NCI-H2081 treated with DMSO at 0.1 percent for 48 hours (cell line): Measurements from ENCODE around the gene MORN4.
"Not testable (repeated sequence)": the region's sequence is repeated elsewhere in the genome, so short reads cannot be mapped to it uniquely, and the experiment has no call there.

Source experiments
- DNase-seq: peaks from one replicate; lab custom pipeline; 2025; lab: John Stamatoyannopoulos, UW

The MORN4 gene

GRCh38 chr10:97632949-97633884 lies at the start of gene MORN4:
TSS of gene MORN4 (minus strand) at chr10:97633500. CDS start at chr10:97619653, 13,847 bp downstream.
- peak; percentile 35 for DNase-seq

DNA sequence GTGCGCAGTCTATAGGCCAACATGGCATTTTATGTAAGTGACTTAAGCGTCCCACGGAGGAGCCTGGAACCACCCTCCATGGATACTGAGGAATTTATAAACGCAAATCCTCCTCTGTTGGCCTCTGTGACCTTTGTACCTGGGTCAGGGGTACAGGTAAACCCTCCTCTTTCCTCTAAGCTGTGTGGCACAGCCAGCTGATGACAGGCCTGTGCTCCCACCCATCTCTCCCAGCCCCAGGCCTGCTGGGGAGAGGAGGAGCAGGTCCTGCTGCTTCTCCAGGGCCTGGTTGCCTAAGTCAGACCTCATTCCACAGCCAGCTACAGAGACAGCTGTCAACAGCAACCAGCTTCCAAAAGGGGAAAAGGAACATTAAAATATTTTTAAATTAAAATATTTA lies 48.7 kb upstream of the MORN4 start:
- DNase-seq: no peak

GRCh38 chr10:97679594-97679993 lies 46.3 kb upstream of the MORN4 start:
- DNase-seq: no peak

- DNase-seq: no peak
These were observed 43.7 kb upstream of the MORN4 start for GRCh38 chr10:97676770-97677581.

GRCh38 chr10:97675222-97675621 lies 41.9 kb upstream of the MORN4 start:
- no peak for DNase-seq

DNA sequence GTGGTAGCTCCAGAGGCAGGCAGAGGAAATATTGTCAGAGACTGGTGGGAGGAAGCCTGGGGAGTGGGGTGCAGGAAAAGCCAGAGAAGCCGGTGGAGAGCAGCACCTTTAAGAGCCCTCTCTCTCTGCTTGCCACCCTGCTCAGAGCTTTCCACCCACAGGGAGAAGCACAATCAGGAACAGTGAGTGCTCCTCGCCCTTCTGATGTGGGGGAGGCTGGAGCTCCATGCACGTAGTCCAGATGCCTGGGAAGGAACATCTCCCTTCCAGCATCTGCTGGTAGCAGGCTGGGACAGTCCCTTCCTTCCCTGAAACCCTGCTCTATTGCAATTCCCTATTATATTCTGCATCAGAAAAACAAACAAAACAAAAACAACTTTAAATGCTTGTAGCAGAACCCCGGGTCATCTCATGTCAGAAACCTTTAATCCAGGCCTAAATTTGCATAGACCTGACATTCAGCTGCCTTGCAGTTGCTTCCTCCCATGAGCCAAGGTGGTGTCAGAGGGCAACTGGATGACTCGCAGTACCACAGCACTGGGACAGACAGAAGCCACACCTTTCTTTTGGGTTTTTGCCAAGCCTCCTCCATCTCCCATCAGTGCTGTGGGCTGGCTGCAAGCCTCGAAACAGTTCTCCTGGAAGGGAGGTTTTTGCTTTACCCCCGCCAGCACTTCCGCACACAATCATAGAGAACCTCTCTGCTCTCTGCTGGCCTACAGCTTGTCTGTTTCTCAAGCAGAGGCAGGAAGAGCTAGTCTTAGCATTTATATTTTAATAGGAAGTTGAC lies 40.6 kb upstream of the MORN4 start:
- no peak for DNase-seq

DNA sequence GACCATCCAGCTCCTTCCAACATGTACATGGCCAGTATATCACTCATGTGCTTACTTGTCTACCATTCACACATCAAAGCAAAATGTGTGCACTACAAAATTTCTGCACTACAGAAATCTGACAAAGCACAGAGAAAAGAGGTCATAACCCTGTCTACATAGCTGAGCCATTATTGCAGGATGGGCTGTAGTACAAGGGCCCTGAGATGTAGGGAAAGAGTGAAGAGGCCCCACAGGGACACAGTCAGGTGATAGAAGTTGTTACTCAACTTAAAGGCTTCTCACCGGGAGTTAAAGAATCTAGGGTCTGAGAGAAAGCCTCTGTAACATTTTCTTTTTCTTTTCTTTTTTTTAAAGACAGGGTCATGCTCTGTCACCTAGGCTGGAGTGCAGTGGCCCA lies 36.3 kb upstream of the MORN4 start:
- no peak for DNase-seq

DNA sequence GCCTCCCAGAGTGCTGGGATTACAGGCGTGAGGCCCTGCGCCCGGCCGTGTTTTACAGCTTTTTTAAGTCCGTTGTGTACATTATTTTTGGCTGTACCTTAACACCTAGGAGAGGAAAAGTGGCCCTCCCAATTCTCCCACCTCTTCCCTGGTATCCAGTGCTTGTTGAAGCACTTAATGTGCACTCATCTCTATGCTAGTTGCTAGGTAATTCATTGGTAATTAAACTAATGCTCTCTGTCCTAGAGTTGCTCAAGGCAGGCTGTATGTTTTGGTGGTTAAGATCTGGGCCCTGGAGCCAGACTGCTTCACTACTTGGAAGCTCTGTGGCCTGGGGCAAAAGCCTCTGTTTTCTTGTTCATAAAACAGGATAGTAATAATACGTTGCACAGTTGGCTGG lies 34.2 kb upstream of the MORN4 start:
- no peak for DNase-seq

DNA sequence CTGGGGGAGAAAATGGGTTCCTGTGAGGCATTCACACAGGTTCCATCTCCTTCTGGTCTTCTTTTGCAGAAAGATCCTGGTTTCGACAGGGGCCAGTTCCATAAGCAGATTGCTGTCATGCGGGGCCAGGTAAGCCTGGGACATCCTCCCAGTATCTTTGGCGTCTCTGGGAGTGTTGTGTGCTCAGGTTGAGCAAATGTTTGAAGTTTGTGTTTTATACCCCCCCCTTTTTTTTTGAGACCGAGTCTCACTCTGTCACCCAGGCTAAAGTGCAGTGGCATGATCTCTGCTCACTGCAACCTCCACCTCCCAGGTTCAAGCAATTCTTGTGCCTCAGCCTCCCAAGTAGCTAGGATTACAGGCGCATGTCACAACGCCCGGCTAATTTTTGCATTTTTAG lies 33.7 kb upstream of the MORN4 start:
- DNase-seq: no peak

DNA sequence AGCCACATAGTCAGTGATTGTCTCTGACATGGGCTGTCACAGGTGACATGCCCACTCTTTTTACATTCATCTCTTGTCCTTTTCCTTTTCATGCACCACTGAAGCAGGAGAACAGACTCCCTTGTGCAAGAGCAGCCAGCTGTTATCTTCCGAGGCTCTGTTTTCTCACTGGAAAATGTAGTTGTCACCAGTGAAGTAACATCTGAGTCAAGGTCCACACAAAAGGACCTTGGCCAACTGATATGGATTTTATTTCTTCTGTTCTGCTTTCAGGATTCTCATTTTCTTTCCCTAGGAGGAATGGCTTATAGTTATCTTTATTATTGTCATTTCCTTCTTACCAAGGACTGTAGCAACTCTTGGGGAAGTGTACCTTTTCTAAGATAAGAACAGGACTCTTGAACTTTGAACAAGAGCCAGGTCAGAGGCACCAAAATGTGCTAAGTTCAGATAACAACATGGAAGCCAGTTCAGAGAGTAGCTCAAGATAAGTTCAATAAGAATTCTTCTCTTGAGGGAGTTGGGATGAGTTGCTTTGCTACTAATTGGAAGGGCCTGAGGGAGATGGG lies 31.1 kb upstream of the MORN4 start:
- no peak for DNase-seq

GRCh38 chr10:97659589-97659988 lies 26.3 kb upstream of the MORN4 start:
- no peak for DNase-seq

- no peak for DNase-seq
These were observed 23.5 kb upstream of the MORN4 start for GRCh38 chr10:97656777-97657176.

- DNase-seq: no peak
These were observed 18.5 kb upstream of the MORN4 start for GRCh38 chr10:97651773-97652172.

DNA sequence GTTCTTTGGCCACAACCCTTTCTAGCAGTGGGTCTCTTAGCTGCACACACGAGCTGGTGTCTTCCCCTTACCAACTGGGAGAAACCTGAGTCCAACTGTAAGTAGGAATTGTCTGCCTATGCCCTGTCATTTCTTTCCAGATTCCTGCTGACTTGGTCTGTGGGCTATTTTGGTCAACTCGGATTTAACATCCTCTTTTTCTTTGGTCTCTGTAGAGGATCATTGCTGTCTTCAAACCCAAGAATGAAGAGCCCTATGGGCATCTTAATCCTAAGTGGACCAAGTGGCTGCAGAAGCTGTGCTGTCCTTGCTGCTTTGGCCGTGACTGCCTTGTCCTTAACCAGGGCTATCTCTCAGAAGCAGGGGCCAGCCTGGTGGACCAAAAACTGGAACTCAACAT lies 17.4 kb upstream of the MORN4 start:
- no peak for DNase-seq

- not testable (repeated sequence) for DNase-seq
These were observed 16.1 kb upstream of the MORN4 start for GRCh38 chr10:97649405-97649750.

DNA sequence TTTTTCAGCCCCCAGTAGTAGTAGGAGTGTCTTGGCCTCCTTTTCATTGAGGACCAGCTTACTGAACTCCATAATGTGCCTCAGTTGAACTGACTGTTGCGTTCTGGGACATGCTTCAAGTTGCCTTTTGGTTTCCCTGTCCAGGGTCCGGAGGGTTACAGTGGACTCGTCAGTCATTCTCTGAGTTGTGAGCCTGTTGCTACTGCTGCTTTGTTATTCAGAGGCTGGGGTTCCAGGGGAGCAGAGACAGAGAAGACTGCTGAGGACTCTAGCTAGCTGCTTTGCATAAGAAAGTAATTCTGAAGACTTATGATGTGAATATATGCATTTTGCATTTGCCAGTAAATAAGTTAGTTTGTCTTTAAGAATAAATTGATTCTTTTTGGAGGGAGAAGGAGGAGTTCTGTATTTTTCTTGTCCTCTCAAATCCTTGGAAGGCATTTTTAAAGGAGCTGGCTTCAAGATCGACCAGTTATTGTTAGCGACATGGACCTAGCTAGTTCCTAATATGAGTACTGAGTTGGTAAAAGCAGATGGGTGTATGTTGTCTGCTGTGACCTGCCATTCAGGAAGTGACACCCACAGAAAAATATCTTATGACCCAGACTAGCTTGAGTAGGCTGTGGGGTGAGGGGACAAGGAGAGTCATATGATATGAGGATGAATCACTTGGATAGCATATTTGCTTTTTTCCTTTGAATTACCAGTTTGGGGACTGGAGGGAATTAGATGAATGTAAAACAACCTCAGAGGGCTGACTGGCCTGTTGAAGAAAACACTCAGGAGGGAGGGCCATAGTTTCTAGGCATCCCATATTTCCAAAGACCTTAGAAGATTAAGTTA lies 15.5 kb upstream of the MORN4 start:
- no peak for DNase-seq

GRCh38 chr10:97647556-97647955 lies 14.3 kb upstream of the MORN4 start:
- DNase-seq: no peak

- DNase-seq: no peak
These were observed 11.6 kb upstream of the MORN4 start for GRCh38 chr10:97644936-97645335.

GRCh38 chr10:97643441-97643985 lies 10.2 kb upstream of the MORN4 start:
- no peak for DNase-seq

- DNase-seq: not testable (repeated sequence)
These were observed 9.3 kb upstream of the MORN4 start for GRCh38 chr10:97642471-97643159.
